K562 (cell line): ENCODE results near the gene SV2A. TPM values are rescaled to one million over a fixed set of nuclear protein-coding genes. Genes with fewer than 3 reads are reported as not detected.

ENCODE experiments used
- ATAC-seq: fragments of 200-7000 bp; cut with Tn5 transposase; 3 replicates; pipeline ENCODE4 v1.9.1; 2020; ENCODE audit warnings: moderate library complexity
- BruUV-seq: library from RNA; stranded (reverse); fragments of 400-500 nt; replicated peaks from 2 replicates; lab custom pipeline; 2021; lab: Mats Ljungman, UMichigan
- CTCF ChIA-PET: fragments of 300-600 bp; formaldehyde crosslinking; extraction: SDS; loops from one replicate; lab custom pipeline; 2021; ENCODE audit warnings: low intra/inter-chr PET ratio; lab: Yijun Ruan, JAX
- POLR2A ChIA-PET: fragments of 300-600, 350-650 bp; sonication (Branson Sonifier 250); formaldehyde crosslinking; extraction: SDS; loops from one replicate; lab custom pipeline; 2021; ENCODE audit warnings: antibody characterized with exemption, inconsistent platforms; lab: Yijun Ruan, JAX
- DNase-seq, 4 experiments: peaks; one replicate each; pipeline versions ENCODE4 v3.0.0 to v3.0.0-alpha.2; 2011 to 2018; ENCODE audit warnings: low spot score in 3 of 4, mixed read lengths in 3 of 4; ENCODE audit errors: extremely low read depth in 1 of 4
- FAIRE-seq: peaks from 2 replicates; lab custom pipeline; 2011; peaks lifted over from hg19 to GRCh38; lab: Jason Lieb, UNC
- H2AFZ ChIP-seq: 2 replicates; pipeline ENCODE4 v1.6.0; 2011; ENCODE audit warnings: low read depth, low read length, control low read depth, inconsistent platforms
- H3K27ac ChIP-seq: fragments of 200-600 bp; 3 replicates; pipeline ENCODE4 v1.8.0; 2011; ENCODE audit warnings: low read depth, mild to moderate bottlenecking, control low read depth, inconsistent platforms, low read length, moderate library complexity, mixed read lengths; ENCODE audit errors: extremely low read depth
- H3K27me3 ChIP-seq, 2 experiments: fragments of 300-600 bp in 1 of 2; 2 replicates in 1 of 2; 3 replicates in 1 of 2; pipeline versions ENCODE4 v1.6.0 to v1.8.0; 2011; ENCODE audit warnings: inconsistent platforms in 2 of 2, low read length in 2 of 2, mild to moderate bottlenecking in 1 of 2, mixed read lengths in 1 of 2, moderate library complexity in 1 of 2; ENCODE audit not compliant: control insufficient read depth in 2 of 2, insufficient read depth in 2 of 2
- H3K36me3 ChIP-seq: fragments of 300-600 bp; 3 replicates; pipeline ENCODE4 v1.8.0; 2011; ENCODE audit warnings: mild to moderate bottlenecking, low read length, inconsistent platforms; ENCODE audit not compliant: control insufficient read depth, insufficient read depth
- H3K4me1 ChIP-seq, 2 experiments: fragments of 200-600 bp in 1 of 2; replicated peaks in 1 of 2; 2 replicates in 1 of 2; 3 replicates in 1 of 2; pipeline versions ENCODE4 v1.5.1 to v1.8.0; 2011; ENCODE audit warnings: inconsistent platforms in 2 of 2, low read length in 2 of 2, mild to moderate bottlenecking in 1 of 2, mixed read lengths in 1 of 2, moderate library complexity in 1 of 2; ENCODE audit not compliant: control insufficient read depth in 2 of 2, insufficient read depth in 2 of 2
- H3K4me2 ChIP-seq: 2 replicates; pipeline ENCODE4 v1.6.1; 2011; ENCODE audit warnings: low read length, control low read depth, inconsistent platforms, mixed read lengths; ENCODE audit not compliant: insufficient read depth
- H3K4me3 ChIP-seq: fragments of 200-600 bp; sonication (generic), shearing (Covaris generic); 2 replicates; pipeline ENCODE4 v1.5.1; 2016; ENCODE audit warnings: control low read depth, inconsistent platforms
- H3K79me2 ChIP-seq: fragments of 200-600 bp; 3 replicates; pipeline ENCODE4 v1.8.0; 2011; ENCODE audit warnings: low read length, inconsistent platforms; ENCODE audit not compliant: control insufficient read depth, insufficient read depth
- H3K9ac ChIP-seq, 2 experiments: 2 replicates each; pipeline versions ENCODE4 v1.6.0 to v1.6.1; 2011; ENCODE audit warnings: low read depth in 2 of 2, low read length in 2 of 2, control low read depth in 1 of 2, inconsistent platforms in 1 of 2, mild to moderate bottlenecking in 1 of 2, mixed read lengths in 1 of 2; ENCODE audit not compliant: insufficient read depth in 1 of 2
- H3K9me1 ChIP-seq: one replicate; pipeline ENCODE4 v1.6.0; 2011; ENCODE audit warnings: inconsistent platforms, mild to moderate bottlenecking, low read length, moderate library complexity; ENCODE audit not compliant: control insufficient read depth, insufficient read depth
- H3K9me3 ChIP-seq: replicated peaks from 2 replicates; pipeline ENCODE4 v1.5.1; 2011; ENCODE audit warnings: low read depth, low read length, inconsistent platforms; ENCODE audit not compliant: control insufficient read depth, insufficient read depth
- H4K20me1 ChIP-seq: replicated peaks from 2 replicates; pipeline ENCODE4 v1.6.1; 2011; ENCODE audit warnings: low read length, inconsistent platforms, mixed read lengths; ENCODE audit not compliant: control insufficient read depth, insufficient read depth
- ATF4 ChIP-seq: fragments of 450-650 bp; formaldehyde crosslinking; IDR thresholded peaks from 2 replicates; pipeline ENCODE4 v1.4.0; 2022; ENCODE audit warnings: mild to moderate bottlenecking, moderate library complexity
- CCNT2 ChIP-seq: IDR thresholded peaks from 2 replicates; pipeline ENCODE4 v1.6.1; 2011; ENCODE audit warnings: borderline replicate concordance, low read depth, mild to moderate bottlenecking, moderate library complexity, mixed read lengths, low read length; ENCODE audit not compliant: insufficient read length; ENCODE audit errors: extremely low read depth
- CUX1 ChIP-seq: fragments of 200-800 bp; sonication (Bioruptor generic); IDR thresholded peaks from 2 replicates; pipeline ENCODE4 v1.6.1; 2016; ENCODE audit warnings: missing genetic modification characterization, missing compliant biosample characterization
- E2F4 ChIP-seq: sonication (generic); formaldehyde crosslinking; IDR thresholded peaks from 2 replicates; pipeline ENCODE4 v1.8.0; 2022; ENCODE audit warnings: mild to moderate bottlenecking, low read depth, missing genetic modification reagents
- HNRNPL ChIP-seq: fragments of 200-400 bp; formaldehyde crosslinking; IDR thresholded peaks from 2 replicates; pipeline ENCODE4 v1.6.1; 2017; ENCODE audit warnings: low read depth, mild to moderate bottlenecking, low read length
- MEF2D ChIP-seq: conservative IDR thresholded peaks from 2 replicates; pipeline ENCODE4 v1.6.1; 2016; ENCODE audit warnings: low read depth, missing genetic modification characterization, missing compliant biosample characterization
- MTF1 ChIP-seq: fragments of 250-450 bp; sonication (Bioruptor Pico); IDR thresholded peaks from 2 replicates; pipeline ENCODE4 v1.9.0; 2021; ENCODE audit warnings: moderate library complexity, mild to moderate bottlenecking, inconsistent platforms, borderline replicate concordance
- NEUROD1 ChIP-seq: fragments of 150-350 bp; IDR thresholded peaks from 2 replicates; pipeline ENCODE4 v1.6.1; 2014; ENCODE audit warnings: borderline replicate concordance, low read length, low read depth; ENCODE audit not compliant: partially characterized antibody
- PURB ChIP-seq: sonication (generic); formaldehyde crosslinking; IDR thresholded peaks from 2 replicates; pipeline ENCODE4 v1.9.0; 2021; ENCODE audit warnings: low read depth, mild to moderate bottlenecking, missing genetic modification reagents
- VEZF1 ChIP-seq: fragments of 200-800 bp; sonication (Bioruptor generic); IDR thresholded peaks from 2 replicates; pipeline ENCODE4 v1.6.1; 2017; ENCODE audit warnings: missing genetic modification characterization, missing compliant biosample characterization
- ZFP36 ChIP-seq: fragments of 150-350 bp; IDR thresholded peaks from 2 replicates; pipeline ENCODE4 v1.6.1; 2018; ENCODE audit warnings: low read length, low read depth; ENCODE audit not compliant: partially characterized antibody
- ZNF175 ChIP-seq: fragments of 200-800 bp; sonication (Bioruptor generic); IDR thresholded peaks from 2 replicates; pipeline ENCODE4 v1.6.1; 2016; ENCODE audit warnings: low read depth, mild to moderate bottlenecking, missing genetic modification characterization, missing compliant biosample characterization
- ZNF212 ChIP-seq: fragments of 450-650 bp; formaldehyde crosslinking; IDR thresholded peaks from 2 replicates; pipeline ENCODE4 v1.4.0; 2020; ENCODE audit warnings: mild to moderate bottlenecking
- ZNF324 ChIP-seq: fragments of 250-450 bp; sonication (Bioruptor Pico); IDR thresholded peaks from 2 replicates; pipeline ENCODE4 v1.4.0; 2020; ENCODE audit warnings: mild to moderate bottlenecking
- WGBS: fragments of 100-300 bp; shearing (Covaris generic); methylation state at CpG from one replicate; pipeline ENCODE4 v1.1.6; 2016; ENCODE audit warnings: low coverage, mixed read lengths; ENCODE audit not compliant: insufficient coverage; ENCODE audit errors: missing lambda C conversion rate; 5-methylcytosine and 5-hydroxymethylcytosine counted together
- in situ Hi-C: fragments of 300-500 bp; cut with MboI; formaldehyde crosslinking; loops from 4 replicates; pipeline ENCODE4 v1.15.0; 2018; ENCODE audit warnings: inconsistent platforms, mixed read lengths
- intact Hi-C: fragments of 100-400 bp; cut with micrococcal nuclease; formaldehyde crosslinking; loops from 2 replicates; pipeline ENCODE4 v1.14.2; 2022
- polyA plus RNA-seq, 8 experiments: library from polyadenylated mRNA; depleted of rRNA in 4 of 8; stranded (reverse) in 5 of 8; unstranded in 3 of 8; fragments of >200 nt; fragmentation: Nextera tagmentation in 2 of 8; fragmentation: Illumina TruSeq in 1 of 8; extraction: Ambion mirVana in 2 of 8; extraction: Trizol in 1 of 8; gene quantifications; 2 replicates each; pipeline versions ENCODE4 v1.2.1 to v1.2.3, GENCODE V29; 2011 to 2014; ENCODE audit warnings: inconsistent platforms in 1 of 8, missing spikeins in 1 of 8
- total RNA-seq, 7 experiments: library from RNA; depleted of rRNA in 6 of 7; stranded (reverse); fragments of >200 nt in 6 of 7; fragmentation: Illumina TruSeq in 2 of 7; extraction: Trizol in 2 of 7; gene quantifications; 2 replicates each; pipeline versions ENCODE4 v1.2.1 to v1.2.3, GENCODE V29; 2011 to 2021; ENCODE audit warnings: low replicate concordance in 1 of 7

Gene SV2A
- total and polyA plus RNA-seq, 9 of the 15 experiments (the other 6 are each of a cell fraction or from before 2014, with no cell fraction given): 0.07 to 0.22 (median 0.11) TPM; not detected in 1

- FAIRE-seq: no peak
- CTCF ChIA-PET: no interaction called here
- H3K4me3 ChIP-seq: no peak overlapping the region
- TF ChIP-seq ZFP36 (no peak), CUX1 (CRISPR knock-in tag) (no peak), MEF2D (tag) (no peak), PURB (CRISPR knock-in tag) (no peak), HNRNPL (no peak), ATF4 (CRISPR knock-in tag) (no peak), ZNF212 (CRISPR knock-in tag) (no peak), CCNT2 (no peak), ZNF324 (CRISPR knock-in tag) (no peak), NEUROD1 (no peak), E2F4 (CRISPR knock-in tag) (no peak), ZNF175 (CRISPR knock-in tag) (no peak), VEZF1 (CRISPR knock-in tag) (no peak), MTF1 (no peak)
These were observed 38.1 kb downstream of the SV2A start for GRCh38 chr1:149879556-149879955.

More at GRCh38 chr1:149879556-149879955, 38.1 kb downstream of the SV2A start:
- H3K27ac ChIP-seq: no peak overlapping the region
- H4K20me1 ChIP-seq: peaks cover 15% of the 10 kb centered on the region
- ATAC-seq (no peak), DNase-seq (no peak)
- H3K79me2 ChIP-seq: peaks cover 34% of the 10 kb centered on the region
- no peak overlapping the region for H2AFZ ChIP-seq
- H3K9me1 ChIP-seq: no peaks in the 10 kb centered on the region
- peaks cover 8 to 20% of the 10 kb centered on the region in 2 experiments; a peak in 4 of 5 replicates for H3K4me1 ChIP-seq
- in situ Hi-C loops: no loop called here
- intact Hi-C loops: no loop called here
- H3K36me3 ChIP-seq: peaks cover 9% of the 10 kb centered on the region; the same call in 2 of the 3 replicates
- no TSS peak for BruUV-seq
- no peaks in the 10 kb centered on the region for H3K9me3 ChIP-seq
- H3K4me2 ChIP-seq: no peak overlapping the region
- H3K27me3 ChIP-seq: no peaks in the 10 kb centered on the region
- no peak overlapping the region for H3K9ac ChIP-seq
- 38% methylated on average over 1 of the region's 1 CpG for WGBS
- POLR2A ChIA-PET: no interaction called here
